Measurements from ENCODE around the gene EMILIN1. TPM values are rescaled to one million over a fixed set of nuclear protein-coding genes. Genes with fewer than 3 reads are reported as not detected.

EMILIN1 gene
- total and polyA plus RNA-seq, 10 of the 15 experiments (the other 5 are each of a cell fraction or from before 2014, with no cell fraction given): 0.01 to 2.3 (median 1.2) TPM; not detected in 2

GRCh38 chr2:27097341-27097740, 18.9 kb downstream of the EMILIN1 start:
- Histone ChIP-seq H3K9ac (ENCODE audit: control insufficient read depth, insufficient read depth, low read length) (no peak overlapping the region), H3K36me3 (ENCODE audit: control insufficient read depth in 2 of 2, insufficient read depth in 2 of 2, low read length in 1 of 2) (no peaks in the 10 kb centered on the region; a peak in 1 of 4 replicates), H3K79me2 (ENCODE audit: control insufficient read depth, insufficient read depth, low read length) (no peaks in the 10 kb centered on the region), H3K9me3 (replicated peaks; ENCODE audit: control insufficient read depth, insufficient read depth, low read length) (no peaks in the 10 kb centered on the region), H3K4me2 (ENCODE audit: control insufficient read depth, insufficient read depth) (no peak overlapping the region), H3K27ac (ENCODE audit: control insufficient read depth, insufficient read depth) (no peak overlapping the region), H4K20me1 (ENCODE audit: control insufficient read depth, insufficient read depth) (no peaks in the 10 kb centered on the region), H3K27me3 (replicated peaks in 1 of 2; ENCODE audit: control insufficient read depth in 2 of 2, insufficient read depth in 2 of 2, low read length in 1 of 2) (no peaks in the 10 kb centered on the region), H3K4me3 (no peak overlapping the region), H3K4me1 (ENCODE audit: control insufficient read depth, insufficient read depth, low read length) (no peaks in the 10 kb centered on the region; the same call in 1 of the 2 replicates), H2AFZ (ENCODE audit: control insufficient read depth, low read depth, low read length) (no peak overlapping the region)
- 75% methylated on average over 14 of the region's 14 CpGs for WGBS (ENCODE audit: insufficient coverage, insufficient replicate concordance, low lambda C conversion rate, missing lambda C conversion rate)
- FAIRE-seq (no peak), DNase-seq (ENCODE audit: low read depth, low spot score) (no peak), ATAC-seq (no peak)
- ChIA-PET SMC1A (ENCODE audit: uncharacterized antibody, unreplicated experiment) (interaction anchor here (1.1 to 4.7 kb wide), 6 partner anchors 10 to 246 kb away, joined by 3 to 19 read pairs (median 6); no protein-coding TSS in a partner anchor), CTCF (interaction anchor here (0.9 to 9.3 kb wide), 15 partner anchors 9 to 206 kb away, joined by 3 to 132 read pairs (median 5); partner anchors contain the start of genes ABHD1, KHK and TRIM54), POLR2A (no interaction called here), RAD21 (ENCODE audit: unreplicated experiment) (interaction anchor here (1.2 to 4.4 kb wide), 5 partner anchors 55 to 206 kb away, joined by 6 to 39 read pairs (median 15); no protein-coding TSS in a partner anchor)
- intact Hi-C loops (cut with micrococcal nuclease; ENCODE audit: unreplicated experiment): no loop called here
- TF ChIP-seq JUNB (IDR thresholded peaks at IDR 0.05): no peak
- in situ Hi-C loops (cut with MboI): loop anchor here (5.0 kb wide), 1 partner anchor 185 kb away; the partner anchor contains the start of gene TRIM54
- no TSS peak for BruUV-seq (replicated peaks)

GRCh38 chr2:27099334-27099955, 21.0 kb downstream of the EMILIN1 start:
- FAIRE-seq: no peak
- DNase-seq (ENCODE audit: low read depth, low spot score): no peak
- H3K4me2 ChIP-seq (ENCODE audit: control insufficient read depth, insufficient read depth): no peak overlapping the region
- no peak overlapping the region for H3K4me3 ChIP-seq
- no peak for TF ChIP-seq NFYB (IDR thresholded peaks at IDR 0.05; ENCODE audit: insufficient read depth, low read depth, low read length)
- no peaks in the 10 kb centered on the region; the same call in 1 of the 2 replicates for H3K4me1 ChIP-seq (ENCODE audit: control insufficient read depth, insufficient read depth, low read length)
- no peaks in the 10 kb centered on the region for H3K79me2 ChIP-seq (ENCODE audit: control insufficient read depth, insufficient read depth, low read length)
- ChIA-PET SMC1A (ENCODE audit: uncharacterized antibody, unreplicated experiment) (interaction anchor here (1.0 to 4.7 kb wide), 6 partner anchors 12 to 203 kb away, joined by 3 to 19 read pairs (median 4); no protein-coding TSS in a partner anchor), CTCF (interaction anchor here (0.7 to 9.3 kb wide), 14 partner anchors 22 to 583 kb away, joined by 3 to 132 read pairs (median 4); partner anchors contain the start of genes PREB and TRIM54), RAD21 (ENCODE audit: unreplicated experiment) (interaction anchor here (0.7 to 4.4 kb wide), 7 partner anchors 12 to 204 kb away, joined by 3 to 39 read pairs (median 7); partner anchors contain the start of gene KHK), POLR2A (no interaction called here)
- H2AFZ ChIP-seq (ENCODE audit: control insufficient read depth, low read depth, low read length): no peak overlapping the region
- BruUV-seq (replicated peaks): no TSS peak
- intact Hi-C loops (cut with micrococcal nuclease; ENCODE audit: unreplicated experiment): no loop called here
- in situ Hi-C loops (cut with MboI): loop anchor here (5.0 kb wide), 1 partner anchor 183 kb away; the partner anchor contains the start of gene TRIM54
- no peaks in the 10 kb centered on the region for H3K9me3 ChIP-seq (replicated peaks; ENCODE audit: control insufficient read depth, insufficient read depth, low read length)
- H3K27me3 ChIP-seq (replicated peaks in 1 of 2; ENCODE audit: control insufficient read depth in 2 of 2, insufficient read depth in 2 of 2, low read length in 1 of 2): no peaks in the 10 kb centered on the region
- H3K36me3 ChIP-seq (ENCODE audit: control insufficient read depth in 2 of 2, insufficient read depth in 2 of 2, low read length in 1 of 2): no peaks in the 10 kb centered on the region; a peak in 1 of 4 replicates
- H3K27ac ChIP-seq (ENCODE audit: control insufficient read depth, insufficient read depth): no peak overlapping the region
- ATAC-seq: no peak
- H4K20me1 ChIP-seq (ENCODE audit: control insufficient read depth, insufficient read depth): no peaks in the 10 kb centered on the region
- WGBS (ENCODE audit: insufficient coverage, insufficient replicate concordance, low lambda C conversion rate, missing lambda C conversion rate): 84% methylated on average over 16 of the region's 19 CpGs
- no peak overlapping the region for H3K9ac ChIP-seq (ENCODE audit: control insufficient read depth, insufficient read depth, low read length)

Data from GM12878 (cell line).